ENCODE results near the gene UCHL5.
"Not testable (repeated sequence)": the region's sequence is repeated elsewhere in the genome, so short reads cannot be mapped to it uniquely, and the experiment has no call there.

UCHL5 gene

DNA sequence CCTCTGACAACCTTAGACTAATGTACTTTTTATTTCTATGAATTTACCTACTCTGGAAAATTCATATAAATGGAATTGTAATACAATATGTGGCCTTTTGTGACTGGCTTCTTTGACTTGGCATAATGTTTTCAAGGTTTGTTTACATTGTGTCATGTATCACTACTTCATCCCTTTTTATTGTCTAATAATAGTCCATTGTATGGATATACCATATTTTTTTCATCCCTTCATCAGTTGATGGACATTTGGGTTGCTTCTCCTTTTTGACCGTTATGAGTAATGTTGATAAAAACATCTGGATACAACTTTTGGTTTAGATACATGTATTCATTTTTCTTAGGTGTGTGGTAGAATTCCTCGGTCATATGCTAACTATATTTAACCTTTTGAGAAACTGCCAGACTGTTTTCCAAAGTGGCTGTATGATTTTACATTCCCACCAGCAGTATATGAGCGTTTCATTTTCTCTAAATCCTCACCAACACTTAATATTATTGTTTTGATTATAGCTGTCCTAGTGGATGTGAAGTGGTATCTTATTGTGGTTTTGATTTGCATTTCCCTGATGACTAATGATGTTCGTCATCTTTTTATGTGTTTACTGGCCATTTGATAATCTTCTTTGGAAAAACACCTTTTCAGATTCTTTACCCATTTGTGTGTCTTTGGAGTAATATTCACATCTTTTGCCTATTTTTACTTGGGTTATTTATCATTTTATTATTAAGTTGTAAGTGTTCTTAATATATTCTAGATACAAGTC lies 3.7 kb upstream of the UCHL5 start:
- no peak for DNase-seq

GRCh38 chr1:193060938-193061337 lies 1.8 kb upstream of the UCHL5 start:
- DNase-seq = no peak

DNA sequence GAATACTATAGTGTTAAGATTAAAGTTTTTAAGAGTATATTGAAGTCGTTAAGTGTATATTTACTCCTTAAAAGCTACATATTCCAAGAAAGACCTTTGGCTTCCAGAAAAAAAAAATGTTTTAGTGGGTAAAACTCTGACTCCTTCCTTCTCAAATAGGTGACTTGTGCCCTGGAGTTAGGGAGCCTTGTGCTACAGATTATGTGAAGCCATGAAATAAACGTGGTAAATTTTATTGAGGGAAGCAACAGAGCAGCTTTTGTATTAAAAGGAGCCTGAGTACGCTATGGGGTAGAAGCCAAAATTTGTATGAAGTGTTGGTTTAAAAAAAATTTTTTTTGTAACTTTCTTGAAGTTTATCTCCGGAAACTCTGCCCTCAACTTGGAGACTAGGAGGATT lies 1.2 kb upstream of the UCHL5 start:
- DNase-seq = no peak

DNA sequence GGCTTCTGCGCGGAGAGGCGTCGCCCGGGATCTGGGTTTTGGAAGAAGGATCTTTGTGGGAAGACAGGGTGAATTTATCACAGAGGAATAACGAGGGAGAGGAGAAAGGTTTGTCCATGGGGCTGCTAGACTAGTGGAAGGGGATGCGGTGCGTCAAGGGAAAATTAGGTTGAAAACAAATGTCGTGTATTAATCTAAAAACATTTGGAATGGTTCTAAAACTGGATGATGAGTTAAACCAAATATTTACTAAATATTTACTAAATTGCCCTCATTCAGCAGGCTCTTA lies 899 bp upstream of the UCHL5 start:
- DNase-seq = no peak

- peak; percentile 45 for DNase-seq
These were observed 455 bp downstream of the UCHL5 start for GRCh38 chr1:193058529-193059281.

DNA sequence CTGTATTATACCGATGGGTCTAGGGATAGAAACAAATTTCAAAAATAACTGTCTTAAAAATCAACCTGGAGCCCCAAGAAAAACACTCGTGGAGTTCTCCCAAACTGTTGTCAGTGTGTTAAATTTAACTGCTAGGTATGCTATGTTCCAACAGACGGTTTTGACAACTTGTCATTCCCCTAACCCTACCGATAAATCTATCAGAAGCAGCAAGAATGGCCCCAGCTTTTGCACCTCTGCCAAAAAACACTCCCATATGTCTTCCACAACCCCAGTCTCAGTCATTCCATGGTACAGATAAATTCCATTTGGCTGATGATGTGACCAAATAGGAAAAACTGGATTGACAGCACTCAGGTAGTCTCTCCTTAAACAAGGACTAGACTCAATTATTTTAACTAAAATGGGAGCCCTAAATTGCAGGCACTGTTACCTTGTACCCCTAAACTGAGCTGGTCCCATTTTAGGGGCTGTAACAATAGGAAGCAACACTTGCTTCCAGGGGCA lies 4.9 kb downstream of the UCHL5 start:
- no peak for DNase-seq

- not testable (repeated sequence) for DNase-seq
These were observed 10.2 kb downstream of the UCHL5 start for GRCh38 chr1:193048913-193049312.

- no peak for DNase-seq
These were observed 16.1 kb downstream of the UCHL5 start for GRCh38 chr1:193042766-193043691.

DNA sequence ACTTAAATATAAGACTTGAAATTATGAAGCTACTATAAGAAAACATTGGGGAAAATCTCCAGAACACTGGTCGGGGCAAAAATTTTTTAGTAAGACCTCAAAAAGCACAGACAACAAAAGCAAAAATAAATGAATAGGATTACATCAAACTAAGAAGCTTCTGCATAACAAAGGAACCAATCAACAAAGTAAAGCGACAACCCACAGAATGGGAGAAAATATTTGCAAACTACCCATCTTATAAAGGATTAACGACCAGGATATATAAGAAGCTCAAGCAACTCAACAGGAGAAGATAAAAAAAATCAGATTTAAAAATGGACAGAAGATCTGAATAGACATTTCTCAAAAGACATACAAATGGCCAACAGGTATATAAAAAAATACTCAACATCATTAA lies 19.1 kb downstream of the UCHL5 start:
- DNase-seq = no peak

- DNase-seq = no peak
These were observed 22.7 kb downstream of the UCHL5 start for GRCh38 chr1:193036337-193037047.

GRCh38 chr1:193033610-193034009 lies 25.6 kb downstream of the UCHL5 start:
- DNase-seq = no peak

GRCh38 chr1:193032643-193033427 lies 26.3 kb downstream of the UCHL5 start:
- DNase-seq = not testable (repeated sequence)

GRCh38 chr1:193031431-193031830 lies 27.7 kb downstream of the UCHL5 start:
- DNase-seq = no peak

DNA sequence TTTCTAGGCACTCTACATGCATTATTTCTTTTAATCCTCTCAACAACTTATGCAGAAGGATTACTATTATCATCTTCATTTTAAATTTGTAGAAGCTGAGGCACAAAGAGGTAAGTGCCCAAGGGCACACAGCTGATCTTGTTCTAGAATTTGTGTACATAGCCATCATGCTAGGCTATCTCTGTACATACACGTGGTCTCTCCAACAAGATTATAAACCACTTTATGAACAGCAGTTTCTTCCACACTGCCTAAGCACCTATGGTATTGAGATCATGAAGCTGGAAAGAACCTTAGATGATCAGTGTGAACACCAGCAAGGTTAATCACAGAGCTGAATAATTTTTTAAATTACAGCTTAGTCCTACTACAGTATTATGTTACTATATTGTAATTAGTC lies 28.9 kb downstream of the UCHL5 start:
- DNase-seq = no peak

DNA sequence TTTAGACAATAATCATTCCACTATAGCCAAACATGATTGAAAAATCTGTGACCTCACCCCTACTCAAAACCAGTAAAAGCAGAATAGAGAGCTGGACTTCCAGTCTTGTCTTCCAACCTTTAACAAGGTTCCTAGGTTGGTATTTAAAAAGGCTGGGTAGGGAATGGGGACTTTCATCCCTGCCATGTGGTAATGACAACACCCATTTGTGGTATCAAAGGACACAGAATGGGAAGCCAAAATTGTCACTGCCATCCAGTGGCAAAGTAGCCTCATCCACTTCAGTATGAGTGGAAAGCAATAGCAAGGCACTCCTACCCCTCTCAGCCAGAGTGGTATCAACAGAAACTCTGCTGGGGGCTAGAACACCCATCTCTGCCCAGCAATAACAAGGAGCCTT lies 33.9 kb downstream of the UCHL5 start:
- DNase-seq = no peak

- DNase-seq = no peak
These were observed 39.6 kb downstream of the UCHL5 start for GRCh38 chr1:193019442-193020026.

DNA sequence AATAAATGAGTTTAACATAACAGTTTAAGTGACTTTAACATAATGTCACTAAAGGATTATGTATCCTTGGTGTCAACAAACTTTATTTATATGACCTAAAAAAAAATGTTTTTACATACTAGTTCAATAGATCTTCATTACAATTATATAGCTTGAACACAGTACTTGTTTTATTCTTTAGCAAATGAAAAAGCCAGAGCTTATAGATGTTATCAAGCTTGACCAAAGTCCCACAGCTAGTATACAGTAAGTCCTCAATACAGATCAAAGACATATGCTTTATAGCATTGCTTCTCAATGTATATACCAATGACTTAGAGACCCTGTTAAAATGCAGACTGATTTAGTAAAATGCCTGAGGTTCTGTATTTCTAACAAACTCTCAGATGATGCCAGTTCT lies 42.4 kb downstream of the UCHL5 start:
- DNase-seq = no peak

GRCh38 chr1:193014400-193014799 lies 44.8 kb downstream of the UCHL5 start:
- no peak for DNase-seq

DNA sequence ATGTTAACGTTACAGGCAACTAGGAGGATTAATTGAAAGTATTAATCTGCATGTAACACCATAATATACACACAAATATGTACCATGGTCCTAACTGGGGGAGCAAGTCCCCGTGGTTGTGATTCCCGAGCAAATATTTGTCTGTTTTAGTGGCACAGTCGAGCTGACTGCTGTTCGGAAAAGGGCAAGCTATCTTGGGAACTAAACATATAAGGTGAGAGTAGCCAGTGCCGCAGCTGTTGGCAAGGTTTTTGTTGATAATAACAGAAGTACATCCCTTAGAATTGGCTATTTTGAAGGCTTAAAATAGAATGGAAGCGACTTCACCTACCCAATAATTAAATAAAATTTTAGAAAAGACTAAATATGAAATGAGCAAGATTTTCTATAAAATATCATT lies 45.5 kb downstream of the UCHL5 start:
- DNase-seq = no peak

- no peak for DNase-seq
These were observed 46.2 kb downstream of the UCHL5 start for GRCh38 chr1:193013005-193013404.

GRCh38 chr1:193011406-193011805 lies 47.8 kb downstream of the UCHL5 start:
- no peak for DNase-seq

All from CD4-positive, alpha-beta T cell treated with Interleukin-6 for 4 hours (primary cell).